ENCODE data around the gene SLC5A7.

Gene SLC5A7

GRCh38 chr2:107986278-107987217 is at the start of gene SLC5A7:
TSS of gene SLC5A7 (plus strand) at chr2:107986524. CDS start at chr2:107988156, 1,632 bp downstream.
- no peak for DNase-seq (ENCODE audit: low read depth)

- no peak for DNase-seq (ENCODE audit: low read depth)
Observed at GRCh38 chr2:107961395-107961794, 24.9 kb upstream of the SLC5A7 start.

- no peak for DNase-seq (ENCODE audit: low read depth)
Observed at GRCh38 chr2:107964185-107964584, 22.1 kb upstream of the SLC5A7 start.

- DNase-seq (ENCODE audit: low read depth) = no peak
Observed at GRCh38 chr2:107984707-107985106, 1.6 kb upstream of the SLC5A7 start.

GRCh38 chr2:107988108-107988507 is 1.8 kb downstream of the SLC5A7 start:
- no peak for DNase-seq (ENCODE audit: low read depth)

GRCh38 chr2:107989445-107989844 is 3.1 kb downstream of the SLC5A7 start:
- DNase-seq (ENCODE audit: low read depth) = no peak

- no peak for DNase-seq (ENCODE audit: low read depth)
Observed at GRCh38 chr2:107990718-107991117, 4.4 kb downstream of the SLC5A7 start.

GRCh38 chr2:107992069-107992468 is 5.7 kb downstream of the SLC5A7 start:
- DNase-seq (ENCODE audit: low read depth) = no peak

- DNase-seq (ENCODE audit: low read depth) = no peak
Observed at GRCh38 chr2:107999158-107999557, 12.8 kb downstream of the SLC5A7 start.

- no peak for DNase-seq (ENCODE audit: low read depth)
Observed at GRCh38 chr2:108010912-108011591, 24.7 kb downstream of the SLC5A7 start.

GRCh38 chr2:108013305-108013704 is 27.0 kb downstream of the SLC5A7 start:
- no peak for DNase-seq (ENCODE audit: low read depth)

GRCh38 chr2:108022628-108023027 is 36.3 kb downstream of the SLC5A7 start:
- no peak for DNase-seq (ENCODE audit: low read depth)

- no peak for DNase-seq (ENCODE audit: low read depth)
Observed at GRCh38 chr2:108023776-108024175, 37.5 kb downstream of the SLC5A7 start.

GRCh38 chr2:108026092-108026794 is 39.9 kb downstream of the SLC5A7 start:
- DNase-seq (ENCODE audit: low read depth) = no peak

- no peak for DNase-seq (ENCODE audit: low read depth)
Observed at GRCh38 chr2:108029496-108029895, 43.2 kb downstream of the SLC5A7 start.

GRCh38 chr2:108029912-108030311 is 43.6 kb downstream of the SLC5A7 start:
- no peak for DNase-seq (ENCODE audit: low read depth)

- no peak for DNase-seq (ENCODE audit: low read depth)
Observed at GRCh38 chr2:108031471-108031941, 45.2 kb downstream of the SLC5A7 start.

- no peak for DNase-seq (ENCODE audit: low read depth)
Observed at GRCh38 chr2:108034843-108035242, 48.5 kb downstream of the SLC5A7 start.

GRCh38 chr2:108048752-108049151 is 62.4 kb downstream of the SLC5A7 start:
- no peak for DNase-seq (ENCODE audit: low read depth)

GRCh38 chr2:108058576-108059137 is 72.3 kb downstream of the SLC5A7 start:
- no peak for DNase-seq (ENCODE audit: low read depth)

- DNase-seq (ENCODE audit: low read depth) = no peak
Observed at GRCh38 chr2:108061439-108062042, 75.2 kb downstream of the SLC5A7 start.
